BLaER1 (cell line): Measurements from ENCODE around the gene AFG1L.
A peak's percentile ranks its signal among the peaks of the same experiment; 100 is the strongest.
"Not testable (repeated sequence)": the region's sequence is repeated elsewhere in the genome, so short reads cannot be mapped to it uniquely, and the experiment has no call there.

ENCODE experiments used
- H3K27ac ChIP-seq: shearing (Covaris generic); formaldehyde crosslinking; 2 replicates; pipeline ENCODE4 v1.8.1; 2022
- H3K27me3 ChIP-seq: shearing (Covaris generic); formaldehyde crosslinking; 2 replicates; pipeline ENCODE4 v1.8.1; 2022
- H3K36me3 ChIP-seq: shearing (Covaris generic); formaldehyde crosslinking; 2 replicates; pipeline ENCODE4 v1.8.1; 2022
- H3K4me1 ChIP-seq: shearing (Covaris generic); formaldehyde crosslinking; 2 replicates; pipeline ENCODE4 v1.8.1; 2022
- H3K4me2 ChIP-seq: shearing (Covaris generic); formaldehyde crosslinking; 2 replicates; pipeline ENCODE4 v1.8.1; 2022
- H3K4me3 ChIP-seq: shearing (Covaris generic); formaldehyde crosslinking; 2 replicates; pipeline ENCODE4 v1.8.1; 2022
- H3K9ac ChIP-seq: shearing (Covaris generic); formaldehyde crosslinking; 2 replicates; pipeline ENCODE4 v1.8.1; 2022
- H3K9me3 ChIP-seq: shearing (Covaris generic); formaldehyde crosslinking; 2 replicates; pipeline ENCODE4 v1.8.1; 2022
- H4K20me1 ChIP-seq: shearing (Covaris generic); formaldehyde crosslinking; 2 replicates; pipeline ENCODE4 v1.8.1; 2022
- Cebpa-rat ChIP-seq: shearing (Covaris generic); IDR thresholded peaks from 2 replicates; pipeline ENCODE4 v1.8.1; 2022

AFG1L gene

GRCh38 chr6:108442770-108443520 lies 148.1 kb downstream of the AFG1L start:
- Histone ChIP-seq H4K20me1 (peaks cover 46% of the 10 kb centered on the region), H3K36me3 (no peaks in the 10 kb centered on the region; the same call in 1 of the 2 replicates), H3K4me3 (no peak overlapping the region), H3K4me1 (peaks cover 23% of the 10 kb centered on the region), H3K9ac (no peak overlapping the region), H3K4me2 (no peak overlapping the region), H3K9me3 (no peaks in the 10 kb centered on the region), H3K27ac (no peak overlapping the region), H3K27me3 (peaks cover 36% of the 10 kb centered on the region)
- no peak for TF ChIP-seq Cebpa-rat

GRCh38 chr6:108446629-108447150 lies 151.8 kb downstream of the AFG1L start:
- no peak overlapping the region for H3K4me3 ChIP-seq
- H3K9ac ChIP-seq: no peak overlapping the region
- no peaks in the 10 kb centered on the region for H3K9me3 ChIP-seq
- H3K4me1 ChIP-seq: peaks cover 23% of the 10 kb centered on the region
- no peaks in the 10 kb centered on the region; the same call in 1 of the 2 replicates for H3K36me3 ChIP-seq
- H3K27ac ChIP-seq: no peak overlapping the region
- no peak for TF ChIP-seq Cebpa-rat
- peaks cover 46% of the 10 kb centered on the region for H4K20me1 ChIP-seq
- no peak overlapping the region for H3K4me2 ChIP-seq
- peaks cover 40% of the 10 kb centered on the region for H3K27me3 ChIP-seq

GRCh38 chr6:108448481-108448880 lies 153.6 kb downstream of the AFG1L start:
- Histone ChIP-seq H3K4me1 (peaks cover 25% of the 10 kb centered on the region), H3K27ac (no peak overlapping the region), H3K9me3 (no peaks in the 10 kb centered on the region), H3K4me3 (no peak overlapping the region), H3K36me3 (no peaks in the 10 kb centered on the region), H3K27me3 (peaks cover 23% of the 10 kb centered on the region), H4K20me1 (peaks cover 33% of the 10 kb centered on the region), H3K4me2 (no peak overlapping the region), H3K9ac (no peak overlapping the region)
- TF ChIP-seq Cebpa-rat: no peak

DNA sequence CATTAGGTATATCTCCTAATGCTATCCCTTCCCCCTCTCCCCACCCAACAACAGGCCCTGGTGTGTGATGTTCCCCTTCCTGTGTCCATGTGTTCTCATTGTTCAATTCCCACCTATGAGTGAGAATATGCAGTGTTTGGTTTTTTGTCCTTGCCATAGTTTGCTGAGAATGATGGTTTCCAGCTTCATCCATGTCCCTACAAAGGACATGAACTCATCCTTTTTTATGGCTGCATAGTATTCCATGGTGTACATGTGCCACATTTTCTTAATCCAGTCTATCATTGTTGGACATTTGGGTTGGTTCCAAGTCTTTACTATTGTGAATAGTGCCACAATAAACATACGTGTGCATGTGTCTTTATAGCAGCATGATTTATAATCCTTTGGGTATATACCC lies 154.9 kb downstream of the AFG1L start:
- Histone ChIP-seq H4K20me1 (peaks cover 21% of the 10 kb centered on the region), H3K4me1 (peaks cover 27% of the 10 kb centered on the region), H3K27me3 (peaks cover 11% of the 10 kb centered on the region; the same call in 1 of the 2 replicates)
- H3K9ac ChIP-seq, H3K9me3 ChIP-seq, H3K4me3 ChIP-seq, H3K36me3 ChIP-seq, H3K27ac ChIP-seq, H3K4me2 ChIP-seq: not testable (repeated sequence)

DNA sequence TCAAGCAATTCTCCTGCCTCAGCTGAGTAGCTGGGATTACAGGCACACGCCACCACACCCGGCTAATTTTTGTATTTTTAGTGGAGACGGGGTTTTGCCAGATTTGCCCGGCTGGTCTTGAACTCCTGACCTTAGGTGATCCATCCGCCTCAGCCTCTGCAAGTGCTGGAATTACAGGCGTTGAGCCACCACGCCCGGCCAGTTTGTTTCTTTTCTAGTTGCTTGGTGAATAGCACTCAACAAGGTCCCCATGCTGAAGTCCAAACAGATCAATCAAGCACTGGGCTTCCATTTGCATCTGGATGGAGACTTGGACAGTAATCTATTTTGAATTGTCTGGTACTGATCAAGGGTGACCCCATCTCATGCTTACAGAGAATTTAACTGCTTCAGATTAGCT lies 157.0 kb downstream of the AFG1L start:
- peaks cover 4% of the 10 kb centered on the region; the same call in 1 of the 2 replicates for H3K27me3 ChIP-seq
- TF ChIP-seq Cebpa-rat: no peak
- H3K4me3 ChIP-seq: no peak overlapping the region
- no peak overlapping the region for H3K27ac ChIP-seq
- H3K36me3 ChIP-seq: no peaks in the 10 kb centered on the region
- peaks cover 9% of the 10 kb centered on the region for H3K4me1 ChIP-seq
- H4K20me1 ChIP-seq: no peaks in the 10 kb centered on the region
- H3K9me3 ChIP-seq: no peaks in the 10 kb centered on the region
- H3K9ac ChIP-seq: no peak overlapping the region
- H3K4me2 ChIP-seq: no peak overlapping the region

- Histone ChIP-seq H3K27me3 (0 out of 2 replicates have a peak, but pooled peaks cover 4% of the 10 kb centered on the region), H4K20me1 (no peaks in the 10 kb centered on the region), H3K4me3 (no peak overlapping the region), H3K36me3 (no peaks in the 10 kb centered on the region), H3K9me3 (no peaks in the 10 kb centered on the region), H3K9ac (no peak overlapping the region), H3K4me2 (no peak overlapping the region), H3K4me1 (peaks cover 9% of the 10 kb centered on the region), H3K27ac (no peak overlapping the region)
- no peak for TF ChIP-seq Cebpa-rat
These were observed 157.9 kb downstream of the AFG1L start for GRCh38 chr6:108452711-108453195.

- no peaks in the 10 kb centered on the region for H3K9me3 ChIP-seq
- no peaks in the 10 kb centered on the region for H3K36me3 ChIP-seq
- no peak for TF ChIP-seq Cebpa-rat
- no peaks in the 10 kb centered on the region for H4K20me1 ChIP-seq
- 0 out of 2 replicates have a peak, but pooled peaks cover under 1% of the 10 kb centered on the region for H3K27me3 ChIP-seq
- H3K4me1 ChIP-seq: peaks cover 9% of the 10 kb centered on the region
- H3K27ac ChIP-seq: no peak overlapping the region
- peak overlapping the region; percentile 26; the same call in 1 of the 2 replicates for H3K4me2 ChIP-seq
- no peak overlapping the region for H3K4me3 ChIP-seq
- no peak overlapping the region for H3K9ac ChIP-seq
These were observed 158.8 kb downstream of the AFG1L start for GRCh38 chr6:108453601-108454185.

DNA sequence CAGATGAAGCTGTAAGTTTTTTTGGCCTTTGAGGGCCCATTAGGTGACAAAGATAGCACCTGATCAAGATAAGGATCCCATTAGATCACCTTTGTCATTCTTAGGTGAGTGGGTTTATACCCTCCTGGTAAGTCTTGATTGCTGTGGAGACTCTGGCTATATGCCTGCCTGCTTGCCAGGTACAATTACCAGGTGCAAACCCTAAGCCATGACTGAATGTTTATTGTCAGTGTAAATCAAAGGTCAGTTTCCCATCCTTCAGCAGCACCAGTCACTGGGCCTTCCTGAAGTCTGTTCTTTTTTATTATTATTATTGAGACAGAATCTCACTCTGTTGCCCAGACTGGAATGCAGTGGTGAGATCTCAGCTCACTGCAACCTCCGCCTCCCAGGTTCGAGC lies 159.5 kb downstream of the AFG1L start:
- no peak overlapping the region for H3K4me2 ChIP-seq
- peaks cover 9% of the 10 kb centered on the region for H3K4me1 ChIP-seq
- no peaks in the 10 kb centered on the region for H3K36me3 ChIP-seq
- no peak for TF ChIP-seq Cebpa-rat
- H3K27ac ChIP-seq: no peak overlapping the region
- no peak overlapping the region for H3K4me3 ChIP-seq
- no peaks in the 10 kb centered on the region for H3K27me3 ChIP-seq
- no peaks in the 10 kb centered on the region for H3K9me3 ChIP-seq
- no peak overlapping the region for H3K9ac ChIP-seq
- no peaks in the 10 kb centered on the region for H4K20me1 ChIP-seq

DNA sequence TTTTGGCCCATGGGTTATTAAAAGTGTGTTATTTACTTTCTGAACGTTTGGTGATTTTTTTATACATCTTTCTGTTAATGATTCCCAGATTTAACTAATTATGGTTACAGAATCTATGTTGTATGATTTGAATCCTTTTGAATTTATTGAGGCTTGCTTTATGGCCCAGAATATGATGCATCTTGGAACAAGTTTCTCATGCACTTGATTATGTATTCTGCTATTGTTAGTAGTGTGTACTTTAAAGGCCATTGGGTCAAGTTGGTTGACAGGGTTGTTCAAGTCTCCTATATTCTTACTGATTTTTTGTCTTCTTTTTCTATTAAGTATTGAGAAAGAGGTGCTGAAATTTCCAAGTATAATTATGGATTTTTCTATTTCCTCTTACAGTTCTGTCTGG lies 160.8 kb downstream of the AFG1L start:
- Histone ChIP-seq H4K20me1 (no peaks in the 10 kb centered on the region), H3K9ac (no peak overlapping the region), H3K4me2 (no peak overlapping the region), H3K9me3 (no peaks in the 10 kb centered on the region), H3K4me1 (peaks cover 9% of the 10 kb centered on the region), H3K27me3 (no peaks in the 10 kb centered on the region), H3K27ac (no peak overlapping the region), H3K4me3 (no peak overlapping the region), H3K36me3 (no peaks in the 10 kb centered on the region)
- no peak for TF ChIP-seq Cebpa-rat

- no peaks in the 10 kb centered on the region for H3K9me3 ChIP-seq
- H3K4me3 ChIP-seq: no peak overlapping the region
- no peaks in the 10 kb centered on the region for H3K27me3 ChIP-seq
- peak overlapping the region; percentile 70; the same call in 1 of the 2 replicates for H3K4me2 ChIP-seq
- TF ChIP-seq Cebpa-rat: no peak
- peaks cover 31% of the 10 kb centered on the region for H3K4me1 ChIP-seq
- H3K36me3 ChIP-seq: no peaks in the 10 kb centered on the region
- no peak overlapping the region for H3K27ac ChIP-seq
- no peaks in the 10 kb centered on the region for H4K20me1 ChIP-seq
- no peak overlapping the region for H3K9ac ChIP-seq
These were observed 168.9 kb downstream of the AFG1L start for GRCh38 chr6:108463784-108464183.
